Epithelial cell of esophagus (primary cell): ENCODE results near the gene ADAMTS17.

ENCODE experiments used
- DNase-seq: peaks from one replicate; pipeline ENCODE4 v3.0.0; 2010; ENCODE audit warnings: low read depth
- H3K4me3 ChIP-seq: 2 replicates; pipeline ENCODE4 v1.5.1; 2011; ENCODE audit warnings: mild to moderate bottlenecking, low read length, control low read depth
- TF ChIP-seq, protein P1 (sequence below): IDR thresholded peaks from 2 replicates; pipeline ENCODE4 v1.5.1; 2011; ENCODE audit warnings: low read depth, mild to moderate bottlenecking, low read length, control low read depth, inconsistent platforms; ENCODE audit not compliant: insufficient read depth; ENCODE audit errors: missing control alignments

The ADAMTS17 gene

DNA sequence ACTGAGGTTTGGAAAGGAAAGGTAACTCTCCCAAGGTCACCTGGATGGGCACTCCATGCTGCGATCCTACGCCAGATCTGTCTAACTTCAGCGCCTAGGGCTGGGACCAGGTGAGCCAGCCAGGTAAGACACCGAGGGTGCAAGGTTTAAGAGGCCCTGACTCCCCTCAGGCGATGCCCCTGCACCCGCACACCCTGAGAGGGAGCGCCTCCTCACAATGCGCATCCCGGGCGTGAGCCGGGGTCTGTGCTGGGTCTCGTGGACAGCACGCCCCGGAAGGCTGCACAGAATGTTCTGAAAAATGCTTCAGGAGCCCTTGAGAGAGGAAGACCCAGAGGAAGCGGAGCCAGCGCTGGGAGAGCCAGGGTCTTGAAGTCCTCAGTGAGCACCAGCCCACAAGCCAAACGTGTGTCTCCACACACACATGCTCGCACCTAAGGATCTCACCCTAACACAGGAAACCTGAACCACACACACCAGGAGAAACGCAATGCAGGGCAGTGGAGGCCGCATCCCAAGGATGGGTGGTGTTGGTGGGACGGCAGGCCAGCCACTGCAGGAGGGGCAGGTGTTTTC, 142.0 kb downstream of the ADAMTS17 start:
- TF ChIP-seq, protein P1, sequence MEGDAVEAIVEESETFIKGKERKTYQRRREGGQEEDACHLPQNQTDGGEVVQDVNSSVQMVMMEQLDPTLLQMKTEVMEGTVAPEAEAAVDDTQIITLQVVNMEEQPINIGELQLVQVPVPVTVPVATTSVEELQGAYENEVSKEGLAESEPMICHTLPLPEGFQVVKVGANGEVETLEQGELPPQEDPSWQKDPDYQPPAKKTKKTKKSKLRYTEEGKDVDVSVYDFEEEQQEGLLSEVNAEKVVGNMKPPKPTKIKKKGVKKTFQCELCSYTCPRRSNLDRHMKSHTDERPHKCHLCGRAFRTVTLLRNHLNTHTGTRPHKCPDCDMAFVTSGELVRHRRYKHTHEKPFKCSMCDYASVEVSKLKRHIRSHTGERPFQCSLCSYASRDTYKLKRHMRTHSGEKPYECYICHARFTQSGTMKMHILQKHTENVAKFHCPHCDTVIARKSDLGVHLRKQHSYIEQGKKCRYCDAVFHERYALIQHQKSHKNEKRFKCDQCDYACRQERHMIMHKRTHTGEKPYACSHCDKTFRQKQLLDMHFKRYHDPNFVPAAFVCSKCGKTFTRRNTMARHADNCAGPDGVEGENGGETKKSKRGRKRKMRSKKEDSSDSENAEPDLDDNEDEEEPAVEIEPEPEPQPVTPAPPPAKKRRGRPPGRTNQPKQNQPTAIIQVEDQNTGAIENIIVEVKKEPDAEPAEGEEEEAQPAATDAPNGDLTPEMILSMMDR: no peak
- H3K4me3 ChIP-seq: no peak overlapping the region
- DNase-seq: no peak

DNA sequence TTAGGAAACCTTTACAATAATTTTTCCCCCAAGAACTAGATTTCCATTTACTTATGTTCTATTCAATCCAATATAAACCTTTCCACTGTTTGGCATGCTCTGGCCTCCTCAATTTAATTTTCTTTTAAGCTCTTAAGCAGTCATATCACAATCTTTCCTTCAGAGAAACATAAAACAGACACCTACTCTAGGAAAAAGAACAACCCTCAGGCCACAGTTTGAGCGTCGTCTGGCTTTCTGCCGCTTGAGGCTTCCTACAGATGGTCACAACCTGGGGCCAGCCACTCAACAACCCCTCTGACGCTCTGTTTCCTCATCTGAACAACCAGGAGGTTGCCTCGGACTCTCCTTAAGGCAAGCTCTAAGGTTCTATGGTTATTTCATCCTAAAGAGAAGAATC, 143.3 kb downstream of the ADAMTS17 start:
- TF ChIP-seq, protein P1: no peak
- no peak overlapping the region for H3K4me3 ChIP-seq
- no peak for DNase-seq

DNA sequence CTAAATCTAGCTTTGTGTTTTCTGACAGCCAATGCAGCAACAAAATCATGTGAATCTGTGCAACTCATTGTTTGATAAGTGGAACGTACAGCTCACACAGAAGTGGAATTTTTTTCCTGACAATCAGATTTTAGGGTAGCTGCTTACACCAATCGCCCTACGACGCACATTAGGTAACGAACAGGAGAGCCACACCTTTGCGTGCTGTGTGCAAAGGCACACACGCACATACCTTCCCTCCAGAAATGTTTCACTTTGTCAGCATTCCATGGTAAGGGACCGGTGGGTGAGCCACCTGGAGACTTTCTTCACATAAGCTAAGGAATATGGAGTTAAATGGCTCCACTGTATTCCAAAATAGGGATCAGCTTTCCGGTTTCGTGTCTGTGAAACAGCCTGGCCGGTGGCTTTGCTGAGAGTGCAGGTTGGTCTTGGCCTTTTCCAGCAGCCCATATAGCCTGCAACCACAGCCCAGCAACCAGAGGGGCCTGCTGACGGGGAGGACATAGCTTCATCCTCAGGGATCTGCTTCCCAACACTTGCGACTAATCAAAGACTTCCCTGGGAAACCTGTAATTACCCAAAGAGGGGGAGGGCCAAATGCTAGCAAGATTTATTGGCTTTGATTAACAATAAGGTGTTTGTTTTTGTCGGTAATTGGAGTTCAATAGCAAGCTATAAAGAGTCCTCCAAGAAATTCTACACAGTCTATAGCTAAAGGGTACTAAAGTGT, 145.3 kb downstream of the ADAMTS17 start:
- H3K4me3 ChIP-seq: no peak overlapping the region
- TF ChIP-seq, protein P1: no peak
- DNase-seq: no peak

DNA sequence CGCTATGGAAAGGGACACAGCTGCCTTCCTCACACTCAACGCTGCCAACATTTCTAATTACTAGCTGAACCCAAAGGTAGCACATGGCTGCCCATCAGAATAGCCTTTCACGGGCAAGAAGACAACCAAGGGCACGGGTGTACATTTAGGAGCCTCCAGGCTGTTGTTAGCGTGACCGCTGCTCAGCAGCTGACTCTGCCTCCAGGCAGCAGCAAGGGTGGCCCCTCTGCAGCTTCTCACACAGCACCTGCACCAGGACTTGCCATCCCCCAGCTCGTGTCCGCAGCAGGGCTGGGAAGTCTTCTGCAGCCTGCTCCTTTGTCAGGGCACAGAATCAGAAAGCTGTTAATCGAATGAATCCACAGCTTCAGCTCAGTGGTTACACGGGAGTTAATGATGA, 146.8 kb downstream of the ADAMTS17 start:
- no peak overlapping the region for H3K4me3 ChIP-seq
- DNase-seq: no peak
- TF ChIP-seq, protein P1: no peak

DNA sequence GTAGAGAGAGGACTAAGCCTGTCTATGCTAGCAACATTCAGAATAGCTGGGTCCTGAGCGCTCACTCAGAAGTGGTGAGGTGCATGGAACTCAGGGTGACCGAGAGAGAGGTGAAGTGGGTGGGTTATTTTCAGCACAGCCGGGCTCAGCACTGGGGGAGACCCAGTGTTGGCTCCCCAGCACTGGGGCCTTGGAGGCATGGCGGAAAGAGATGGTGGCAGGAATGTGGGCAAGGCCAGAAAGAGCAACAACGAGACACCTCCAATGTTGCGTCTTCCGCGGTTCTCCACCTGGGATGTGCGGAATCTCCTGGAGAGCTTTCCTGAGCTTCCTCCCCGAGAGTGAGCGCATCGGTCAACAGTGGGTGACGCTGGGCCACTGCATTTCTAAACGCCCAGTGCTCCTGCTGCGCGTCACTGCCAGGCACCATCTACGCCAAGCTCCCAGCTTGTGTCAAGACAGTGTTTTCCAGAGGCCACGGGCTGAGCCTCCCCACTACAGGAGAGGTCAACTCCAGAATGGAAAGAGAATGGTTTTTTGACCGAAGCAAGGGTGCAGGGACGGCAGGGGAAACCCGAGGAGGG, 148.4 kb downstream of the ADAMTS17 start:
- TF ChIP-seq, protein P1: no peak
- DNase-seq: no peak
- H3K4me3 ChIP-seq: no peak overlapping the region

DNA sequence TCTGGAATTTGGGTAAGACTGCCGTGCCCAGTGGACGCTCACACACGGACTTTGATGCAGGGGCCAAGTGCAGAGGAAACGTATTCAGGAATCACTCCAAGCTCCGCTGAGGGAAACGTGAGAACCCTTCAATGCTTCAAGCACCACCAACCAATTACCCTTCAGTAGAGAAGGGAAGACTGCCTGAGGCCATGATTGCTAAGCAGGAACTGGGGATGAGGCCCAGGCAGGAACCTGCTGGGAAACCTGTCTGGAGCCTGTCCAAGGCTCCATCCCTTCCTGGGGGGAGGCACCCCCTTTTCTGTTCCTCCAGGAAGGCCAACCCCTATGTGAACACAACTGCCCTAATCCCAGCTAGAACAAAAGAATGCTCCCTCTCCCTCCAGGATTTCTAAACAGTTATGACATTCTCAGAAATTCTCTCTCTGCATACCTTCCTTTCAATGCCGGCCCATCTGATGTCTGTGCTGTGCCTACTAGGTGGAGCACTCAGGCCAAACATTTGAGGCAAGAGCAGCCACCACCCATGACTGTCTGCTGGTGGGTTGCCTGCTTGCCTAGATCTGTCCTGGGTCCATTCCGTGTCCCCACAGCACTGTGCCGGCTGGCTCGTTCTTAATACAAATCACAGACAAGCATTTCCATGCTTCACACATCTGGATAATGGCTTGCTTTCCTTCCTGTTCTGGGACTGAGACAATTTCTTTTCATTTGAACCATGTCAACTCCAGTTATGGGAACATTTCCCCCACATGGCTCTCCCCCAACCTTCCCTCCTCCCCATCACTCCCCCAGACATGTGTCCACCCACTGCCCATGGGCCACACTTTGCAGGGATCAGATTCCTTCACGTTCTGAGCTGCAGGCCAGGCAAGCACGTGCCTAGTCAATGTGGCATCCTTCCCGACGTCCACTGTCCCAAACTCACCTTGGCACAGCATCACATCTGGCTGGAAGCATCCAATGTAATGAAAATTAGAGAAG, 149.4 kb downstream of the ADAMTS17 start:
- DNase-seq: peak; percentile 72
- H3K4me3 ChIP-seq: no peak overlapping the region
- TF ChIP-seq, protein P1: no peak
